IMR-90 (cell line): Measurements from ENCODE around the gene RPTOR. TPM values are rescaled to one million over a fixed set of nuclear protein-coding genes. Genes with fewer than 3 reads are reported as not detected.

ENCODE experiments used
- ATAC-seq: fragments of 200-7000 bp; cut with Tn5 transposase; 2 replicates; pipeline ENCODE4 v1.9.1; 2020; ENCODE audit warnings: low read depth, mild to moderate bottlenecking, moderate library complexity
- BruUV-seq: library from RNA; stranded (reverse); fragments of 400-500 nt; replicated peaks from 2 replicates; lab custom pipeline; 2021; lab: Mats Ljungman, UMichigan
- CTCF ChIA-PET: fragments of 300-600 bp; formaldehyde crosslinking; extraction: SDS; loops from one replicate; lab custom pipeline; 2021; ENCODE audit warnings: antibody characterized with exemption; lab: Yijun Ruan, JAX
- POLR2A ChIA-PET: fragments of 300-600 bp; sonication (Branson Sonifier 250); formaldehyde crosslinking; loops from one replicate; lab custom pipeline; 2022; ENCODE audit warnings: antibody characterized with exemption; ENCODE audit not compliant: unreplicated experiment; lab: Charles Lee
- DNase-seq: peaks from one replicate; pipeline ENCODE4 v3.0.0; 2013
- H2AFZ ChIP-seq: replicated peaks from 2 replicates; pipeline ENCODE3; 2013; ENCODE audit warnings: low read length, mild to moderate bottlenecking; ENCODE audit not compliant: poor library complexity
- H2AK5ac ChIP-seq: 2 replicates; pipeline ENCODE4 v1.6.1; 2013; ENCODE audit warnings: low read depth, low read length, inconsistent platforms
- H2AK9ac ChIP-seq: replicated peaks from 2 replicates; pipeline ENCODE3; 2013; ENCODE audit warnings: mild to moderate bottlenecking, low read depth, low read length, moderate library complexity; ENCODE audit not compliant: poor library complexity
- H2BK120ac ChIP-seq: 2 replicates; pipeline ENCODE4 v1.6.1; 2013; ENCODE audit warnings: low read depth, low read length, inconsistent platforms
- H2BK15ac ChIP-seq: 3 replicates; pipeline ENCODE4 v1.6.1; 2013; ENCODE audit warnings: low read depth, low read length, inconsistent platforms
- H2BK20ac ChIP-seq: 2 replicates; pipeline ENCODE4 v1.6.1; 2013; ENCODE audit warnings: low read depth, mild to moderate bottlenecking, inconsistent platforms, low read length, moderate library complexity
- H2BK5ac ChIP-seq: 2 replicates; pipeline ENCODE4 v1.6.1; 2013; ENCODE audit warnings: mild to moderate bottlenecking, low read depth, low read length, inconsistent platforms; ENCODE audit not compliant: poor library complexity, severe bottlenecking
- H3K14ac ChIP-seq: replicated peaks from 2 replicates; pipeline ENCODE4 v1.6.1; 2013; ENCODE audit warnings: low read depth, low read length, inconsistent platforms
- H3K18ac ChIP-seq: 2 replicates; pipeline ENCODE4 v1.6.1; 2013; ENCODE audit warnings: low read depth, low read length, control low read depth
- H3K23ac ChIP-seq: 2 replicates; pipeline ENCODE4 v1.6.1; 2013; ENCODE audit warnings: low read depth, low read length, inconsistent platforms
- H3K27ac ChIP-seq: 2 replicates; pipeline ENCODE4 v1.5.1; 2013; ENCODE audit warnings: mild to moderate bottlenecking, control low read depth, low read length; ENCODE audit not compliant: insufficient read depth
- H3K27me3 ChIP-seq: 2 replicates; pipeline ENCODE4 v1.6.1; 2013; ENCODE audit warnings: low read length; ENCODE audit not compliant: control insufficient read depth, insufficient read depth
- H3K36me3 ChIP-seq: 2 replicates; pipeline ENCODE4 v1.6.1; 2013; ENCODE audit warnings: low read length, mixed read lengths; ENCODE audit not compliant: control insufficient read depth, insufficient read depth
- H3K4ac ChIP-seq: 2 replicates; pipeline ENCODE4 v1.6.1; 2013; ENCODE audit warnings: low read depth, low read length, inconsistent platforms
- H3K4me1 ChIP-seq: 2 replicates; pipeline ENCODE4 v1.6.1; 2013; ENCODE audit warnings: low read length, mixed read lengths; ENCODE audit not compliant: control insufficient read depth, insufficient read depth
- H3K4me2 ChIP-seq: 2 replicates; pipeline ENCODE4 v1.6.1; 2013; ENCODE audit warnings: low read depth, mild to moderate bottlenecking, control low read depth, low read length, moderate library complexity
- H3K4me3 ChIP-seq: 2 replicates; pipeline ENCODE4 v1.5.1; 2013; ENCODE audit warnings: low read depth, mild to moderate bottlenecking, control low read depth, low read length, moderate library complexity; ENCODE audit not compliant: insufficient read depth
- H3K56ac ChIP-seq: 2 replicates; pipeline ENCODE4 v1.6.1; 2013; ENCODE audit warnings: low read length, inconsistent platforms; ENCODE audit not compliant: insufficient read depth; ENCODE audit errors: extremely low read depth
- H3K79me1 ChIP-seq, 2 experiments: 2 replicates each; pipeline ENCODE4 v1.6.1; 2013; ENCODE audit warnings: low read length in 2 of 2, inconsistent platforms in 1 of 2, low read depth in 1 of 2
- H3K9ac ChIP-seq: 2 replicates; pipeline ENCODE4 v1.6.1; 2013; ENCODE audit warnings: low read depth, low read length, control low read depth
- H3K9me1 ChIP-seq: 2 replicates; pipeline ENCODE4 v1.6.1; 2013; ENCODE audit warnings: low read length, inconsistent platforms; ENCODE audit not compliant: insufficient read depth
- H3K9me3 ChIP-seq: 2 replicates; pipeline ENCODE4 v1.6.1; 2013; ENCODE audit warnings: low read length; ENCODE audit not compliant: control insufficient read depth, insufficient read depth
- H4K20me1 ChIP-seq: 2 replicates; pipeline ENCODE4 v1.6.1; 2013; ENCODE audit warnings: low read length, inconsistent platforms; ENCODE audit not compliant: insufficient read depth
- H4K5ac ChIP-seq: 2 replicates; pipeline ENCODE4 v1.6.1; 2013; ENCODE audit warnings: mild to moderate bottlenecking, low read depth, low read length, control low read depth
- H4K8ac ChIP-seq, 2 experiments: 2 replicates each; pipeline ENCODE4 v1.6.1; 2013; ENCODE audit warnings: low read depth in 2 of 2, low read length in 2 of 2, control low read depth in 1 of 2, inconsistent platforms in 1 of 2
- H4K91ac ChIP-seq: 2 replicates; pipeline ENCODE4 v1.6.1; 2013; ENCODE audit warnings: low read depth, low read length, inconsistent platforms; ENCODE audit not compliant: insufficient read depth
- CEBPB ChIP-seq: IDR thresholded peaks from 2 replicates; pipeline ENCODE4 v1.6.1; 2012; ENCODE audit warnings: low read depth, low read length, improper control_type of control experiment
- CHD1 ChIP-seq: IDR thresholded peaks from 2 replicates; pipeline ENCODE4 v1.6.1; 2012; ENCODE audit warnings: low read depth, low read length, improper control_type of control experiment
- FOS ChIP-seq: fragments of 150-350 bp; IDR thresholded peaks from 2 replicates; pipeline ENCODE4 v1.6.1; 2016; ENCODE audit warnings: low read depth, low read length
- MAFK ChIP-seq: IDR thresholded peaks from 2 replicates; pipeline ENCODE4 v1.6.1; 2012; ENCODE audit warnings: low read depth, low read length, improper control_type of control experiment
- MAZ ChIP-seq: IDR thresholded peaks from 2 replicates; pipeline ENCODE4 v1.6.1; 2012; ENCODE audit warnings: low read depth, mild to moderate bottlenecking, low read length, improper control_type of control experiment, moderate library complexity, borderline replicate concordance
- RFX5 ChIP-seq: IDR thresholded peaks from 2 replicates; pipeline ENCODE4 v1.8.0; 2012; ENCODE audit warnings: low read depth, mild to moderate bottlenecking, low read length, moderate library complexity
- WGBS, 2 experiments: methylation state at CpG; one replicate each; pipeline versions ENCODE4 v1.1.5 to v1.1.7; 2013; ENCODE audit warnings: missing lambda C conversion rate in 2 of 2; ENCODE audit not compliant: insufficient read length in 1 of 2; ENCODE audit errors: extremely low coverage in 2 of 2; 5-methylcytosine and 5-hydroxymethylcytosine counted together
- dilution Hi-C: fragments of 300-500 bp; cut with HindIII; formaldehyde crosslinking; loops from one replicate; pipeline ENCODE4 v1.14.3; 2018; ENCODE audit warnings: low sequenced_read_pairs; ENCODE audit not compliant: unreplicated experiment
- in situ Hi-C: fragments of 300-500 bp; cut with MboI; formaldehyde crosslinking; loops from 3 replicates; pipeline ENCODE4 v1.14.3; 2019; ENCODE audit warnings: low sequenced_read_pairs, inconsistent platforms, mixed read lengths
- intact Hi-C: fragments of 100-400 bp; cut with micrococcal nuclease; formaldehyde crosslinking; loops from 2 replicates; pipeline ENCODE4 v1.10.0; 2022
- polyA plus RNA-seq, 3 experiments: library from polyadenylated mRNA; depleted of rRNA; stranded (reverse); fragments of >200 nt; gene quantifications; 2 replicates each; pipeline ENCODE4 v1.2.3, GENCODE V29; 2012; ENCODE audit warnings: low replicate concordance in 1 of 3
- total RNA-seq: library from RNA; depleted of rRNA; stranded (reverse); fragments of >200 nt; gene quantifications from 2 replicates; pipeline ENCODE4 v1.2.3, GENCODE V29; 2012
- TF ChIP-seq, protein P1 (sequence below): fragments of 150-350 bp; IDR thresholded peaks from 2 replicates; pipeline ENCODE4 v1.6.1; 2017; ENCODE audit warnings: mild to moderate bottlenecking, antibody characterized with exemption, low read length, low read depth

RPTOR gene
- total and polyA plus RNA-seq, 2 of the 4 experiments (the other 2 are of a cell fraction), result 10.8 to 14.7 TPM

DNA sequence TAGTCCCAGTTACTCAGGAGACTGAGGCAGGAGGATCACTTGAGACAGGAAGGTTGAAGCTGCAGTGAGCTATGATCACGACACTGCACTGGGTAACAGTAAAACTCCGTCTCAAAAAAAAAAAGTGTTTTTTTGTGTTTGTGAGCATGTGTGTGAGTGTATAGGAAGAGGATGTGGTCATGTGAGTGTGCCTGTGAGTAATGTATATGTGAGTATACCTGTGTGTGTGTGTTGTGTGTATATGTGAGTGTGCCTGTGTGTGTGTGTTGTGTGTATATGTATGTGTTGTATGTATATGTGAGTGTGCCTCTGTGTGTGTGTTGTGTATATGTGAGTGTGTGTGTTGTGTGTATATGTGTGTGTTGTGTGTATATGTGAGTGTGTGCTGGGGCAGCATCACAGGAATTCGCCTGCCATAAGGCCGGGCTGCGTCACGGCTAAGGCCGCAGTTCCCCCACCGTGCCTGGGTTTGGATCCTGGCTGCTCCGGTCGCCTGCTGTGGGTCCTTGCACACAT, 46.9 kb upstream of the RPTOR start (continued):
- TF ChIP-seq, protein P1, sequence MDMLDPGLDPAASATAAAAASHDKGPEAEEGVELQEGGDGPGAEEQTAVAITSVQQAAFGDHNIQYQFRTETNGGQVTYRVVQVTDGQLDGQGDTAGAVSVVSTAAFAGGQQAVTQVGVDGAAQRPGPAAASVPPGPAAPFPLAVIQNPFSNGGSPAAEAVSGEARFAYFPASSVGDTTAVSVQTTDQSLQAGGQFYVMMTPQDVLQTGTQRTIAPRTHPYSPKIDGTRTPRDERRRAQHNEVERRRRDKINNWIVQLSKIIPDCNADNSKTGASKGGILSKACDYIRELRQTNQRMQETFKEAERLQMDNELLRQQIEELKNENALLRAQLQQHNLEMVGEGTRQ, result no peak
- TF ChIP-seq FOS, result no peak
- no peak for TF ChIP-seq MAZ

DNA sequence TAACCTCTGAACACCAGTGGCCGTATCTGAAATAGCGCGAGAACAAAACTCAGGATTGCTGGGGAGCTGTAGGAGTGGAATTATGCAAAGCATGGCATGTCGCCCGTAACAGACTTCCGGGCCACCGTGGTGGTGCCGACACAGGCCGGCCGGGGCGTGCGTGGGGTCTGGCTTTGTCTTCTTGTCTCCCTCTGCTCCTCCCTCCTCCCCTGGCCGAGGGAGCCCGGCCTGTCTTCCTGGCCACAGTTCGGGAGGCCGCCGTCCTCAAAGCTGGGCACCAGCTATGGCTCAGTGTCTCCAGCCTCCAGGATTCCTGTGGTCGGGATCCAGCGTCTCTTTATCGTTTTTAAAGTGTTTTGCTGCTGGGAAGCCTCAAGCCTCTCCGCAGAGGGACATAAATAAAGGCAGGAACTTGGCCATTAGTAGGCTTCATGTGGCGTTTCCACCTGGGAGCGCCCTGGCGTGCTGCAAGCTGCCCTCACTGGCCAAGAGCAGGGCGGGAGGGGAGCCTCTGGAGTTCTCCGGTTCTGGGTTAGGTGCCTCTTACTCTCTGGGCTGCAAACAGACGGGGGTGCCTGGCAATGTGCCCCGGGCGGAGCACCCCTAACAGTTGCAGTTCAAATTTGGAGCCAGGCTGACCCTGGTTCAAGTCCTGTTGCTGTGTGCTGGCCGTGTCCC, 46.3 kb upstream of the RPTOR start:
- Histone ChIP-seq H2BK20ac (no peak overlapping the region), H2AFZ (peak overlapping the region; percentile 85), H3K79me1 (no peaks in the 10 kb centered on the region), H4K20me1 (no peaks in the 10 kb centered on the region), H3K56ac (no peak overlapping the region), H3K4me3 (no peak overlapping the region), H3K14ac (peak overlapping the region; percentile 45; the same call in 1 of the 2 replicates), H3K9ac (no peak overlapping the region), H2BK120ac (peak overlapping the region; percentile 19; the same call in 1 of the 2 replicates), H2BK5ac (no peak overlapping the region), H3K4me2 (no peak overlapping the region), H2AK5ac (0 out of 2 replicates have a peak overlapping the region, but pooled peaks have one; percentile 75), H3K27ac (no peak overlapping the region), H3K9me1 (no peaks in the 10 kb centered on the region), H4K5ac (no peak overlapping the region), H2BK15ac (no peak overlapping the region; the same call in 2 of the 3 replicates), H3K18ac (no peak overlapping the region), H3K27me3 (peaks cover 5% of the 10 kb centered on the region; the same call in 1 of the 2 replicates), H4K91ac (no peak overlapping the region; the same call in 1 of the 2 replicates), H3K36me3 (no peaks in the 10 kb centered on the region), H2AK9ac (peak overlapping the region; percentile 56), H3K9me3 (no peaks in the 10 kb centered on the region), H3K4ac (peak overlapping the region; percentile 70; the same call in 1 of the 2 replicates), H4K8ac (peak overlapping the region; percentile 38 to 61; a peak in 3 of 4 replicates), H3K4me1 (peaks cover 13% of the 10 kb centered on the region), H3K23ac (no peak overlapping the region)
- in situ Hi-C loops, result no loop called here
- ATAC-seq (no peak), DNase-seq (peak; percentile 47)
- CTCF ChIA-PET, result no interaction called here
- POLR2A ChIA-PET, result no interaction called here
- BruUV-seq, result no TSS peak
- 70% methylated on average over 9 of the region's 30 CpGs; no CpG with 5 or more reads in 1 of the 2 experiments for WGBS, 2 experiments
- intact Hi-C loops, result no loop called here
- dilution Hi-C loops, result no loop called here
- no peak for TF ChIP-seq CHD1
- TF ChIP-seq CEBPB, result no peak
- no peak for TF ChIP-seq MAFK
- no peak for TF ChIP-seq MAZ
- no peak for TF ChIP-seq RFX5
